Measurements from ENCODE around the gene SLC44A5.
"Not testable (repeated sequence)": the region's sequence is repeated elsewhere in the genome, so short reads cannot be mapped to it uniquely, and the experiment has no call there.

Gene SLC44A5

DNA sequence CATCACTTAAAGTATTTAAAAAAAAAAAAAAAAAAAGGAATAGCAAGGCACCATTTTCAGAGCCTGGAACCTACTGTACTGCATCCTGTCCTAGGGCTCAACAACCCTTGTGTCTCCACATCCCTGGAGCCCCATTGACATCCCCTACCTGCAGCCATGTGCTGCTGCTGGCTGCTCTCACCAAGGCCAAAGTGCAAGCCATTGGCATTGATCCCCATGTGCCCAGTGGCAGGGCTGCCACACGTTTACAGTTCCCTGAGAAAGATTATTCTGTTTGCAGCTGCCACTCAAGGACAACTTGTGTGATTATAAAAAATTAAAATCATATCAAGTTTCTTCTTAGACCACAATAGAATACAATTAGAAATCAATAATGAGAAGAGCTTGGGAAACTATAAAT is 346.8 kb downstream of the SLC44A5 start:
- DNase-seq: no peak

GRCh38 chr1:75263616-75264015 is 347.3 kb downstream of the SLC44A5 start:
- not testable (repeated sequence) for DNase-seq

DNA sequence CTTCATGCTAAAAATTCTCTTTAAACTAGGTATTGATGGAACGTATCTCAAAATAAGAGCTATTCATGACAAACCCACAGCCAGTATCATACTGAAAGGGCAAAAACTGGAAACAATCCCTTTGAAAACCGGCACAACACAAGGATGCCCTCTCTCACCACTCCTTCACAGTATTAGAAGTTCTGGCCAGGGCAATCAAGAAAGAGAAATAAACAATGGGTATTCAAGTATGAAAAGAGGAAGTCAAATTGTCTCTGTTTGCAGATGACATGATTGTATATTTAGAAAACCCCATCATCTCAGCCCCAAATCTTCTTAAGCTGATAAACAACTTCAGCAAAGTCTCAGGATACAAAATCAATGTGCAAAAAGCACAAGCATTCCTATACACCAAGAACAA is 349.0 kb downstream of the SLC44A5 start:
- DNase-seq: not testable (repeated sequence)

DNA sequence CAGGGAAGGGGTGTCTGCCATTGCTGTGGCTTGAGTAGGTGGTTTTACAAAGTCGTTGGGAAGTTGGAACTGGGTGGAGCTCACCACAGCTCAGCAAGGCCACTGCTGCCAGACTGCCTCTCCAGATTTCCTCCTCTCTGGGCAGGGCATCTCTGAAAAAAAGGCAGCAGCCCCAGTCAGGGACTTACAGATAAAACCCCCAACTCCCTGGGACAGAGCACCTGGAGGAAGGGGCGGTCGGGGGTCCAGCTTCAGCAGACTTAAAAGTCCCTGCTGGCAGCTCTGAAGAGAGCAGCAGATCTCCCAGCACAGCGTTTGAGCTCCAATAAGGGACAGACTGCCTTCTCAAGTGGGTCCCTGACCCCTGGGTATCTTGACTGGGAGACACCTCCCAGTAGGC is 352.6 kb downstream of the SLC44A5 start:
- DNase-seq: no peak

- DNase-seq: no peak
Measured at GRCh38 chr1:75257424-75257823, 353.5 kb downstream of the SLC44A5 start.

GRCh38 chr1:75250114-75250513 is 360.8 kb downstream of the SLC44A5 start:
- DNase-seq: not testable (repeated sequence)

DNA sequence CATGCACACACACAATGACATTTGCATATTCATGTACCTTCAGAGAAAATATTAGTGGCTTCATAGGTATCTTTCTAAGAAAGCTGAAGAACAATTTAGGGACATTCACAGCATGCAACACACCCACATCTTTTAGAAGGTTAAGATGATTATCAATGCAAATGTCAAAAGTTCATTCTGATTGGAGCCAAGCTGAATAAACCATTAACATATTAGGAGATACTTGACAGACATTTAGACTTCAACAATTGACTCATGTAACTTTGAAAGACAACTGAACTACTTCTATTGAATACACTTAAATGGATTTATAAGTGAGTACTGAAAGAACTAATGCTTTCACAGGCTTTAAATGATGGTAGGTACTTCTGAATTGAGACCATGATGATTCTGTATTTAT is 365.7 kb downstream of the SLC44A5 start:
- DNase-seq: no peak

GRCh38 chr1:75243124-75243523 is 367.8 kb downstream of the SLC44A5 start:
- DNase-seq: no peak

GRCh38 chr1:75237316-75237715 is 373.6 kb downstream of the SLC44A5 start:
- no peak for DNase-seq

DNA sequence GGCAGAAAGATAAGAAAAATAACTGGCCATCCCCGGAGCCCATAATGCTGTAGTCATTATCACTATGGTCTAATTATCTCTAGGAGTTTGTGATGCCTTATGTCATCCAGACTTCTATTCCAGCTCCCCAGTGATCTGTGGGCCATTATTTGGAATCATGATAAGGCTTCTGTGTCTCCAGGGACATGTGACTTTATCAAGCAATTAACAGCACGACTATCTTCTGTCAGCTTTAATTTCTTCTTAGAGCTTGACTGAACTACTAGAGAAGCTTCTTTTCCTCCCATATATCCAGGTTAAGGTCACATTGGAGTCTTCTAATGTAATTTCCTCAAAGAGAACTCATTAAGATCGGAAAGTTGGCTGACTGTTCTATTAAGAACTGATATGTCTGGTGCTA is 376.4 kb downstream of the SLC44A5 start:
- no peak for DNase-seq

GRCh38 chr1:75233302-75233929 is 377.5 kb downstream of the SLC44A5 start:
- peak in 1 of 5 experiments; percentile 14 for DNase-seq

DNA sequence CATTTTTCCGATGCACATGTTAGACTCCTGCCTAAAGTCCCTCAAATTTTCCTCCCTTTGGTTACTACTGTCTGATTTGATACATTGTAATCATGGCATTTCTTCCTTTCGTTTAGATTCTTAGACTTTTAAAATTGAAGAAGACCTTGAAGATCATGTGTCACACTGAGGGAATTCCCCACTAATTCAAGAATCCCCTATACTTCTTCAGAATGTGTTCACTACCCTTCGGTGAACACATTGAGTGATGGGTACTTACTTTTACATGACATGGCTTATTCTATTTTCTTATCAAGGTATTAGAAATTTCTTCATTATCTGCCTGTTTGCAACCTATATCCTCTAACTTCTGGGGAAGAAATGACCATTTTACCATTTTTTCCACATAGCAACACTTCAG is 390.8 kb downstream of the SLC44A5 start:
- no peak for DNase-seq

GRCh38 chr1:75214017-75214416 is 396.9 kb downstream of the SLC44A5 start:
- DNase-seq: no peak

DNA sequence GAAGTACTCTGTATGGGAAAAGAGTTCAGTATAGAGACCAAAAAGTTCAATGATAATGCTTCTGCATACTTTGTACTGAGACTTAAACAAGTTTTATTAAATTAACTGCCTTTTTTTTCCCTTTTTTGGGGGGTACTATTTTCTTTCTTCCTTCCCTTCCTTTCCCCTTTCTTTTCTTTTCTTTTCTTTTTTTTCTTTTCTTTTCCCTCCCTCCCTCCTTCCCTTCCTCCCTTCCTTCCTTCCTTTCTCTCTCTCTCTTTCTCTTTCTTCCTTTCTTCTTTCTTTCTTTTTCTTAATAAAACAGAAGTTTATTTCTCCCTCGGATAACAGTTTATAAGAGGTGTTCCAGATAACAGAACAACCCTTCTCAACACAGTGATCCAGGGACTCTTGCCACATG is 399.3 kb downstream of the SLC44A5 start:
- no peak for DNase-seq

DNA sequence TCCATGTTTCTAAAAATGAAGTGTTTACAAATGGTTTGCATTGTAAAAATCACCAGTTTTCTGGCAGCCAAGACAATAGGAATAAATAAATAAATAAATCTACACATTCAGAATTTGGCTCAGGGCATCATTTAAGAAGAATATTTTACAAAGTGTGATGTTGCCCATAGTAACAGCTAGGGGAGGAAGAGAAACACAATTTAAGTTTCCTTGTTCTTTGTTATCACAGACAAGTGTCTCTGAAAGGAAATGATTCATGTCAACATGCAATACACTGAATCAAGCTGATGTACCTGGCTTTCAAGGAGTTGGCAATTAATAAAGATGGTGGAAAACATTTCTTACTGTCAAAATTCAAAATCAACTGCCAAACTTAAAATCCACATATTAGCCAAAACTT is 402.1 kb downstream of the SLC44A5 start:
- DNase-seq: no peak

DNA sequence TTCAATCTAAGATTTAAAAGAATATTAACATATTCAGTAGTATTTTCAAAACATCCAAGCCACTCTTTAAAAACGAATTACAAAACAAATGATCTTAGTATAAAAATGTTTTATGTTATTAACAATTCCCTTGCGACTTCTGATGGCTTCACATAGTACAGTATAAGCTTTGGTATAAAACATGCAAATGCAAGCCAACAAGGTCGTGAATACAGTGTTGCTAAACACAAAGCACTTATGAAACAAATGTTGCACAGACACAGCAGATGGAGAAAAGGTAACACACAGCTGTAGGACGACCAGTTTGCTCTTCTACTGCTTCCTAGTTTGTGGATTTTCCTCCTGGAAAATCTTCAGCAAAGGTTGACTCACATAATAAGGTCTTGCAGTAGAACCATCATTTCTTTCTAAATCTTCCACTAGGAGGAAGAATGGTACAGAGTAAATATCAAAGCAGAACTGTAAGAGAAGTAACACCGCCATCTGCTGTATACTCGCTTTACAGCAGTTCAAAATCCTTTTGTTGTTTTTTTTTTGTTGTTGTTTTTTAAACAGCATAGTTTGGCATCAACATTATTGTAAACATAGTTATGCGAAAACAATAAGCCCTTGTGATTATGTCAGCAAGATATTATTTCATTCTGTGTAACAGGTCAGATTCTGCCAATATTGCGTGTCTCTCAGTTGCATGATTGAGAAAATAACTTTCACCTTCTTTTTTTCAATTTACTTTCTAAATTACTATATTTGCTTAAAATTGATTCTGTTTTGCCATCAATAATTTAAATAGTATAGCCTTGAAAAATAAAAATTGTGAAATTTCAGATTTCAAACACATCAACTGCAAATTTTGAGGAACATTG is 407.3 kb downstream of the SLC44A5 start:
- peak in 1 of 5 experiments; percentile 12 for DNase-seq

GRCh38 chr1:75202751-75203150 is 408.2 kb downstream of the SLC44A5 start:
- DNase-seq: no peak

DNA sequence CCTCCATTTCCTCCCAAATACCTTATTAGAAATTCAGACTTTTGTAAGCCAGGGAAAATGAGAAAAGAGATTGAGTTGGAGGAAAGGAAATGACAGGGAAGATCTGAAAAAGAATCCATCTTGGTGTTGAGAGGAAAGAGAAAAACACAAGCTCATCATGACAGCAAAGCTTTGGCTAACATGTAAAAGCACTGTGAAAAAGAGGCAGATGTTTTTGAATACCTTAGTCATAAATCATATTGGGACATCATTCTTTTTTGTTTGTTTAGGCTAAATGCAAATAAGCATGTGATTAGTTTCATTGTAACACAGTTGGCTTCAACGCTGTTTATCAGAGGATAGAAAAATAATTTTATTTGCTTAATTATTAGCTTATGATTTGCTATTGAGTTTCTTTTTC is 412.2 kb downstream of the SLC44A5 start:
- no peak for DNase-seq

DNA sequence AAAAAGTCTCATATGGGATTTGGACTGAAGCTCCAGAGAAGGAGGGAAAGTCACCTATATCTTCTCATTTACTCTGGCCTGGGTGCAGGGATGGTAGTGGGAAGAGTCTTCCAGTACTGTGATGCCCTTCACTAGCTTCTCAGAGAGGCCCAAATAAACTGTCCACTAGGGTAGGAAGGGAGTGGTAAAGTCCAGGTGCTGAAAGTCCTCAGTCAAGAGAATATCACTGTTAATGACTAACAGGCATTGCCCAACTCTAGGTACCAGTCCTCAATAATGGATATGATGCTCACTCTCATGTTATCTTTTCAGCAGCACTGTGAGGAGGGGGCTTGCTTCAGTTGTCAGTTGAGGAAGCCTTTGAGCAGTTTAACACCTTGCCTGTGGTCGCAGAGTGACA is 412.8 kb downstream of the SLC44A5 start:
- no peak for DNase-seq

GRCh38 chr1:75188892-75189291 is 422.0 kb downstream of the SLC44A5 start:
- no peak for DNase-seq

GRCh38 chr1:75181214-75181955 is 429.5 kb downstream of the SLC44A5 start:
- not testable (repeated sequence) for DNase-seq

GRCh38 chr1:75174031-75174760 is 436.7 kb downstream of the SLC44A5 start:
- DNase-seq: no peak

- no peak for DNase-seq
Measured at GRCh38 chr1:75172556-75172955, 438.4 kb downstream of the SLC44A5 start.
